SK-N-SH treated with all-trans-retinoic acid at 6 μM for 48 hours (cell line): Measurements from ENCODE around the gene CSF2.

Source experiments
- ATAC-seq: fragments of 200-7000 bp; cut with Tn5 transposase; 3 replicates; pipeline ENCODE4 v1.9.1; 2020; ENCODE audit warnings: mild to moderate bottlenecking, moderate library complexity
- ARNTL ChIP-seq: fragments of 450-650 bp; formaldehyde crosslinking; IDR thresholded peaks from 2 replicates; pipeline ENCODE4 v1.5.0; 2020; ENCODE audit warnings: low read depth, mild to moderate bottlenecking, moderate library complexity, borderline replicate concordance
- CSDC2 ChIP-seq: fragments of 250-450 bp; sonication (Bioruptor Pico); IDR thresholded peaks from 2 replicates; pipeline ENCODE4 v1.5.0; 2020; ENCODE audit warnings: mild to moderate bottlenecking, moderate library complexity
- CSRNP3 ChIP-seq: fragments of 250-450 bp; sonication (Bioruptor Pico); IDR thresholded peaks from 2 replicates; pipeline ENCODE4 v1.5.1; 2021; ENCODE audit warnings: mild to moderate bottlenecking, moderate library complexity
- GLIS3 ChIP-seq: fragments of 250-450 bp; sonication (Bioruptor Pico); IDR thresholded peaks from 2 replicates; pipeline ENCODE4 v1.5.0; 2020; ENCODE audit warnings: mild to moderate bottlenecking, moderate library complexity
- ISL1 ChIP-seq: fragments of 250-450 bp; sonication (Bioruptor Pico); IDR thresholded peaks from 2 replicates; pipeline ENCODE4 v2.1.2; 2022; ENCODE audit warnings: mild to moderate bottlenecking, moderate library complexity
- OSR1 ChIP-seq: fragments of 250-450 bp; sonication (Bioruptor Pico); IDR thresholded peaks from 2 replicates; pipeline ENCODE4 v1.8.0; 2022; ENCODE audit warnings: moderate library complexity, mild to moderate bottlenecking, inconsistent platforms
- PATZ1 ChIP-seq: fragments of 250-450 bp; sonication (Bioruptor Pico); IDR thresholded peaks from 2 replicates; pipeline ENCODE4 v1.8.0; 2020; ENCODE audit warnings: mild to moderate bottlenecking, moderate library complexity, borderline replicate concordance
- POU6F1 ChIP-seq: fragments of 250-450 bp; sonication (Bioruptor Pico); IDR thresholded peaks from 2 replicates; pipeline ENCODE4 v1.8.0; 2021; ENCODE audit warnings: low read depth, mild to moderate bottlenecking, moderate library complexity, borderline replicate concordance
- PPARA ChIP-seq: fragments of 250-450 bp; sonication (Bioruptor Pico); IDR thresholded peaks from 2 replicates; pipeline ENCODE4 v1.5.0; 2020; ENCODE audit warnings: mild to moderate bottlenecking, borderline replicate concordance
- SNAI2 ChIP-seq: fragments of 250-450 bp; sonication (Bioruptor Pico); IDR thresholded peaks from 2 replicates; pipeline ENCODE4 v1.5.0; 2020; ENCODE audit warnings: mild to moderate bottlenecking, moderate library complexity
- TOX ChIP-seq: fragments of 250-450 bp; sonication (Bioruptor Pico); IDR thresholded peaks from 2 replicates; pipeline ENCODE4 v1.8.0; 2021; ENCODE audit warnings: mild to moderate bottlenecking, moderate library complexity, borderline replicate concordance
- TF ChIP-seq, protein P1 (sequence below): fragments of 250-450 bp; sonication (Bioruptor Pico); IDR thresholded peaks from 2 replicates; pipeline ENCODE4 v1.5.0; 2020; ENCODE audit warnings: mild to moderate bottlenecking, moderate library complexity

The CSF2 gene

GRCh38 chr5:132050661-132051552 is 22.7 kb upstream of the CSF2 start (continued):
- TF ChIP-seq PPARA (CRISPR knock-in tag) (no peak), SNAI2 (CRISPR knock-in tag) (no peak), CSDC2 (CRISPR knock-in tag) (no peak), GLIS3 (CRISPR knock-in tag) (no peak), TOX (CRISPR knock-in tag) (no peak), CSRNP3 (no peak)

- TF ChIP-seq GLIS3 (CRISPR knock-in tag) = no peak
- TF ChIP-seq, protein P1, sequence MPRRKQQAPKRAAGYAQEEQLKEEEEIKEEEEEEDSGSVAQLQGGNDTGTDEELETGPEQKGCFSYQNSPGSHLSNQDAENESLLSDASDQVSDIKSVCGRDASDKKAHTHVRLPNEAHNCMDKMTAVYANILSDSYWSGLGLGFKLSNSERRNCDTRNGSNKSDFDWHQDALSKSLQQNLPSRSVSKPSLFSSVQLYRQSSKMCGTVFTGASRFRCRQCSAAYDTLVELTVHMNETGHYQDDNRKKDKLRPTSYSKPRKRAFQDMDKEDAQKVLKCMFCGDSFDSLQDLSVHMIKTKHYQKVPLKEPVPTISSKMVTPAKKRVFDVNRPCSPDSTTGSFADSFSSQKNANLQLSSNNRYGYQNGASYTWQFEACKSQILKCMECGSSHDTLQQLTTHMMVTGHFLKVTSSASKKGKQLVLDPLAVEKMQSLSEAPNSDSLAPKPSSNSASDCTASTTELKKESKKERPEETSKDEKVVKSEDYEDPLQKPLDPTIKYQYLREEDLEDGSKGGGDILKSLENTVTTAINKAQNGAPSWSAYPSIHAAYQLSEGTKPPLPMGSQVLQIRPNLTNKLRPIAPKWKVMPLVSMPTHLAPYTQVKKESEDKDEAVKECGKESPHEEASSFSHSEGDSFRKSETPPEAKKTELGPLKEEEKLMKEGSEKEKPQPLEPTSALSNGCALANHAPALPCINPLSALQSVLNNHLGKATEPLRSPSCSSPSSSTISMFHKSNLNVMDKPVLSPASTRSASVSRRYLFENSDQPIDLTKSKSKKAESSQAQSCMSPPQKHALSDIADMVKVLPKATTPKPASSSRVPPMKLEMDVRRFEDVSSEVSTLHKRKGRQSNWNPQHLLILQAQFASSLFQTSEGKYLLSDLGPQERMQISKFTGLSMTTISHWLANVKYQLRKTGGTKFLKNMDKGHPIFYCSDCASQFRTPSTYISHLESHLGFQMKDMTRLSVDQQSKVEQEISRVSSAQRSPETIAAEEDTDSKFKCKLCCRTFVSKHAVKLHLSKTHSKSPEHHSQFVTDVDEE (CRISPR knock-in tag) = no peak
- TF ChIP-seq ISL1 (CRISPR knock-in tag) = no peak
- no peak for TF ChIP-seq PATZ1 (CRISPR knock-in tag)
- no peak for ATAC-seq
These were observed 21.1 kb upstream of the CSF2 start for GRCh38 chr5:132052520-132052919.

DNA sequence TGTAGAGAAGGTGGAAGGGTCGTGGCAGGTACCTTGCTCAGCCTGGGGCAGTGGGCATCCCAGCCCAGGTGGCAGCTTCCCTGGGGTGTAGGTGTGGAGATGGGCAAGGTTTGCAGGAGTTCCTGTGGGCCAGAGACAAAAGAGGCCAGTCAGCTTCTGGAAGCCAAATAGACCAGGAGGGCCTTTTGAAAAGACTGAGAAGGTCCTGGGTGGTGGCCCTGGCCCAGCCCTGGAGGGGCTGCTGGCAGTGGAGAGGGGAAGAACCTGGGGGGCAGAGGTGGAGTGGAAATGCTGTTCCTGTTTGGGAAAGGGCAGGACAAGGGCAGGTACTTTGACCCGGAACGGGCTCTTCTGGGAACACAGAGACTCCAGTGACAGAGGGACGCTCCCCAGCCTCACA is 20.1 kb upstream of the CSF2 start:
- no peak for ATAC-seq
- TF ChIP-seq SNAI2 (CRISPR knock-in tag) (no peak), OSR1 (CRISPR knock-in tag) (no peak), ARNTL (CRISPR knock-in tag) (no peak), PPARA (CRISPR knock-in tag) (no peak), PATZ1 (CRISPR knock-in tag) (no peak), CSDC2 (CRISPR knock-in tag) (no peak), TOX (CRISPR knock-in tag) (no peak), POU6F1 (CRISPR knock-in tag) (no peak), CSRNP3 (no peak)
- TF ChIP-seq, protein P1 (CRISPR knock-in tag) = no peak
